Memory B cell (primary cell): Measurements from ENCODE around the gene LMNA.

Source experiments
- ATAC-seq: fragments of 150-1000 bp; cut with Tn5 transposase; 2 replicates; pipeline ENCODE4 v1.10.0; 2021; ENCODE audit warnings: low read depth, mild to moderate bottlenecking, moderate library complexity
- DNase-seq, 2 donors: peaks; one replicate each; pipeline ENCODE4 v3.0.0; 2022; ENCODE audit warnings: low spot score in 2 of 2
- H3K27ac Mint-ChIP-seq: one replicate; pipeline ENCODE4 v1.8.0; 2022; ENCODE audit warnings: mild to moderate bottlenecking, moderate library complexity, mixed read lengths
- H3K27me3 Mint-ChIP-seq: one replicate; pipeline ENCODE4 v1.8.0; 2022; ENCODE audit warnings: mixed read lengths
- H3K36me3 Mint-ChIP-seq: one replicate; pipeline ENCODE4 v1.8.0; 2022; ENCODE audit warnings: mild to moderate bottlenecking, mixed read lengths
- H3K4me1 Mint-ChIP-seq: one replicate; pipeline ENCODE4 v1.8.0; 2022; ENCODE audit warnings: mixed read lengths
- H3K4me3 Mint-ChIP-seq: one replicate; pipeline ENCODE4 v1.8.0; 2022; ENCODE audit warnings: mild to moderate bottlenecking, moderate library complexity, mixed read lengths
- H3K9me3 Mint-ChIP-seq: one replicate; pipeline ENCODE4 v1.8.0; 2022; ENCODE audit warnings: mixed read lengths

The LMNA gene

DNA sequence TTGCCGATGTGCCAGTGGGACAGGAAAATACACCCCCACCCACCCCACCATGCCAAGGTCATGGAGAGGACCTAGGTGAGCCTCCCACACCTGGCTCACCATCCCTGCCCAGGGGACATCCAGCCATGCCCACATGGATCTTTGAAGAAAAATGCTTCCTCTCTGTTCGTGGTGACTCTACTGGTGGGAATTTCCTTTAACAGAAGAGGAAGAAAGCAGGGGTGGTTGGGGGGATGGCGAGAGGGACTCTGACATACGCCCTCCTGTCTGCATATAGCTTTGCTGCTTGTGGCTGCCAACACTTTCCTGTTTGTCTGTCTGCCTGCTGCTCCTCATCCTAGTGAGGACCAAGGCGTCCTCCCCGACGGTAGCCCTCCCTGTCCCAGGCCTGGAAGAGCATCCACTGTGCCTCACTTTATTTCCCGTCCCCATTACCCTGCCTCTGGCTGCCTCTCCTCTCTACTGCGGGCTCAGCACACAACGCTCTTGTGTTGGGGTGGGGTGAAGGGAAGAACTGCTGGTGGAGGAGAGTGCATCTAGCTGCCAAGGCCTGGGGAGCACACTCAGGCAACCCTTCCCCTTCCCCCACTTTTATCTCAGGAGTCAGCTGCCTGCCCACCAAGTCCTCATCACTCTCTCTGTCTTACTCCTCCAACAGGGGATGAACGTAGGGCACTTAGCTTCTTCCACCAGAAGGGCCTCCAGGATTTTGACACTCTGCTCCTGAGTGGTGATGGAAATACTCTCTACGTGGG lies 41.4 kb downstream of the LMNA start:
- Mint-ChIP-seq H3K4me3 (no peak overlapping the region), H3K36me3 (no peaks in the 10 kb centered on the region), H3K27ac (no peak overlapping the region), H3K4me1 (peaks cover 48% of the 10 kb centered on the region), H3K9me3 (no peaks in the 10 kb centered on the region), H3K27me3 (peaks cover 26% of the 10 kb centered on the region)
- DNase-seq: no peak
- ATAC-seq: no peak

GRCh38 chr1:156157506-156157905 lies 43.0 kb downstream of the LMNA start:
- Mint-ChIP-seq H3K4me1 (peaks cover 45% of the 10 kb centered on the region), H3K27ac (no peak overlapping the region), H3K27me3 (peaks cover 28% of the 10 kb centered on the region), H3K9me3 (no peaks in the 10 kb centered on the region), H3K4me3 (no peak overlapping the region), H3K36me3 (no peaks in the 10 kb centered on the region)
- DNase-seq (no peak), ATAC-seq (peak; percentile 30)

DNA sequence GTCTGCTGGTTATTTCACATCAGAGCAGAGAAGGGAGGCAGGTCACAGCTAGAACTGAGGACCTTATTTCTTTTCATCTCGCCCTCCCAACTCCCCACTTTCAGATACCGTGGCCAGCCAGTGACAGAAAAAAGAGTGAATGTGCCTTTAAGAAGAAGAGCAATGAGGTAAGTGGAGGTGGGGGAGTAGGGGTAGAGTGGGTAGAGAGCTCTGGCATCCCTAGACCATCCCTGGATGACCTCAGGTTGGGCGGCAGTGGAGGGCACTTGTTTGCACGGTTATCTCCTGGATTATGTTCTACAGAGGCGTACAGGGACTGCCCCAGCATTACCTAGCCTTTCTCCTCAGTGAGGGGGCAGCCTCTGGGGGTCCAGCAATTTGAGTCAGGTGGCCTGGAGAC lies 43.5 kb downstream of the LMNA start:
- Mint-ChIP-seq H3K4me1 (peaks cover 45% of the 10 kb centered on the region), H3K27me3 (peaks cover 27% of the 10 kb centered on the region), H3K4me3 (no peak overlapping the region), H3K9me3 (no peaks in the 10 kb centered on the region), H3K36me3 (no peaks in the 10 kb centered on the region), H3K27ac (no peak overlapping the region)
- no peak for ATAC-seq
- no peak for DNase-seq

- H3K4me1 Mint-ChIP-seq: peaks cover 33% of the 10 kb centered on the region
- peaks cover 2% of the 10 kb centered on the region for H3K9me3 Mint-ChIP-seq
- DNase-seq: no peak
- no peak overlapping the region for H3K4me3 Mint-ChIP-seq
- H3K27me3 Mint-ChIP-seq: peaks cover 29% of the 10 kb centered on the region
- no peak for ATAC-seq
- H3K27ac Mint-ChIP-seq: no peak overlapping the region
- H3K36me3 Mint-ChIP-seq: no peaks in the 10 kb centered on the region
These were observed 45.7 kb downstream of the LMNA start for GRCh38 chr1:156160000-156160742.

DNA sequence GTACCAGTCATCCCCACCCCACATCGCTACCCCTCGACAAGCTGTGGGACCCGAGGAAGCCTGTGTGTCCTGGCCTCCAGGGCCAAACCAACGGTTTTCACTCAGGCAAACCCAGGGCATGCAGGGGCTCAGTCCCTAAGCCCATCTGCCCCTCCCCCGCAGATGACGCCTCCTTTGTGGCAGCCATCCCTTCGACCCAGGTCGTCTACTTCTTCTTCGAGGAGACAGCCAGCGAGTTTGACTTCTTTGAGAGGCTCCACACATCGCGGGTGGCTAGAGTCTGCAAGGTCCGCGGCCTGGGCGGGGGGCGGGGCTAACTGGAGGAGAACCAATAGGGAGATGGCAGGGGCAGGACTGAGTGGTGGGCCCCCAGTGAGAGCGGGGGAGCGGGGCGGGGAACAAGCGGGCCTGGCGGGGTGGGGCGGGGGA lies 46.2 kb downstream of the LMNA start:
- H3K27me3 Mint-ChIP-seq: peaks cover 29% of the 10 kb centered on the region

GRCh38 chr1:156162430-156163037 lies 48.0 kb downstream of the LMNA start:
- Mint-ChIP-seq H3K4me1 (peaks cover 21% of the 10 kb centered on the region), H3K36me3 (no peaks in the 10 kb centered on the region), H3K4me3 (no peak overlapping the region), H3K27me3 (peaks cover 28% of the 10 kb centered on the region), H3K27ac (no peak overlapping the region), H3K9me3 (peaks cover 2% of the 10 kb centered on the region)
- DNase-seq: no peak
- ATAC-seq: no peak

More for the DNA sequence above, 46.2 kb downstream of the LMNA start:
- ATAC-seq: no peak
- Mint-ChIP-seq H3K27ac (no peak overlapping the region), H3K36me3 (no peaks in the 10 kb centered on the region), H3K4me1 (peaks cover 33% of the 10 kb centered on the region), H3K4me3 (peak overlapping the region; percentile 47), H3K9me3 (peaks cover 2% of the 10 kb centered on the region)
- no peak for DNase-seq

DNA sequence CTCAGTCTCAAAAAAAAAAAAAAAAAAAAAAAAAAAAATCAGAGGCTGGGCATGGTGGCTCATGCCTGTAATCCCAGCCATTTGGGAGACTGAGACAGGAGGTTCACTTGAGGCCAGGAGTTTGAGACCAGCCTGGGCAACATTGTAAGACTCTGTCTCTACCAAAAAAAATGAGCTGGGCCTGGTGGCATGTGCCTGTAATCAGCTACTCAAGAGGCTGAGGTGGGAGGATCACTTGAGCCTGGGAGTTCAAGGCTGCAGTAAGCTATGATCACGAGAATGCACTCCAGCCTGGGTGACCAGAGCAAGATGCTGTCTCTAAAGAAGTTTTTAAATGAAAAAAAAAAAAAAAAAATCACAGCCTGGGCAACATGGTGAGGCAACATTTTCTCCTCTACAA lies 49.2 kb downstream of the LMNA start:
- peaks cover 9% of the 10 kb centered on the region for H3K4me1 Mint-ChIP-seq
- ATAC-seq (no peak), DNase-seq (no peak)
- H3K4me3 Mint-ChIP-seq: no peak overlapping the region
- no peaks in the 10 kb centered on the region for H3K36me3 Mint-ChIP-seq
- H3K27ac Mint-ChIP-seq: no peak overlapping the region
- peaks cover 2% of the 10 kb centered on the region for H3K9me3 Mint-ChIP-seq
- H3K27me3 Mint-ChIP-seq: peaks cover 19% of the 10 kb centered on the region

DNA sequence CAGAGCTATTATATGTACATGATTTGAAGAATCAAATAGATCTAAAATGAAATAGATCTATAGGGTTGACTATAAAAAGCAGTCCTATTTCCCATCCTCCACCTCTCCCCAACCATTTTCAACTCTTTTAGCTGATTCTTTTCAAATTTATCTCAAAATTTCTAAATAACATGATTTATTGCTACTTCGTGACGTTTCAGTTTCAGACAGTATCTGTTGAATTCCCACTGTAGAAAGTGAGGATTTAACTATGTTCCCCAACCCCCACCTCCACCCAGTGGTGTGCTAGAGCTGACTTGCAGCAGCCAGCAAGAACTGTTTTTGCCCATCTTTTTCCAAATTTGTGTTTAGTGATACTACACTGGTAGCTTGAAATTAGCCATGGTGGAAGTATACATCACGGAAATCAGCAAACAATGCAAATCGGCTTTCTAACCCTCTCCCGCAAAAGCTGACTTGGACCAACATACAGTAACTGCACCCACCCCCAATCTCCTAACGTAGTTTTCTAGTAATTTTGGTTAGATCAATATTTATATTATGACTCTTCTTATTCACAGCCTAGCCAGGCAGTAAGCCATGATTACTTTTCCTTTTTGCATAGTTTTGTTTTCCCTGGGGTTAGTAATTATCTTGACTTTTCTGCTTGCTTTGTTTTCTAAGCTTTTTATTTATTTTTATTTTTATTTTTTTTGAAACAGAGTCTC lies 49.8 kb downstream of the LMNA start:
- H3K27ac Mint-ChIP-seq: no peak overlapping the region
- H3K9me3 Mint-ChIP-seq: peaks cover 2% of the 10 kb centered on the region
- DNase-seq: no peak
- H3K36me3 Mint-ChIP-seq: peaks cover 2% of the 10 kb centered on the region
- no peak for ATAC-seq
- peaks cover 17% of the 10 kb centered on the region for H3K27me3 Mint-ChIP-seq
- peaks cover 8% of the 10 kb centered on the region for H3K4me1 Mint-ChIP-seq
- no peak overlapping the region for H3K4me3 Mint-ChIP-seq

- ATAC-seq: peak; percentile 86
- peaks cover 5% of the 10 kb centered on the region for H3K4me1 Mint-ChIP-seq
- H3K4me3 Mint-ChIP-seq: no peak overlapping the region
These were observed 50.6 kb downstream of the LMNA start for GRCh38 chr1:156165083-156165482.

GRCh38 chr1:156167536-156167935 lies 53.0 kb downstream of the LMNA start:
- H3K4me1 Mint-ChIP-seq: peaks cover 2% of the 10 kb centered on the region
- DNase-seq: no peak

More at GRCh38 chr1:156165083-156165482, 50.6 kb downstream of the LMNA start:
- peaks cover 2% of the 10 kb centered on the region for H3K36me3 Mint-ChIP-seq
- H3K9me3 Mint-ChIP-seq: peaks cover 2% of the 10 kb centered on the region
- no peak for DNase-seq
- H3K27me3 Mint-ChIP-seq: peaks cover 13% of the 10 kb centered on the region
- H3K27ac Mint-ChIP-seq: no peak overlapping the region

DNA sequence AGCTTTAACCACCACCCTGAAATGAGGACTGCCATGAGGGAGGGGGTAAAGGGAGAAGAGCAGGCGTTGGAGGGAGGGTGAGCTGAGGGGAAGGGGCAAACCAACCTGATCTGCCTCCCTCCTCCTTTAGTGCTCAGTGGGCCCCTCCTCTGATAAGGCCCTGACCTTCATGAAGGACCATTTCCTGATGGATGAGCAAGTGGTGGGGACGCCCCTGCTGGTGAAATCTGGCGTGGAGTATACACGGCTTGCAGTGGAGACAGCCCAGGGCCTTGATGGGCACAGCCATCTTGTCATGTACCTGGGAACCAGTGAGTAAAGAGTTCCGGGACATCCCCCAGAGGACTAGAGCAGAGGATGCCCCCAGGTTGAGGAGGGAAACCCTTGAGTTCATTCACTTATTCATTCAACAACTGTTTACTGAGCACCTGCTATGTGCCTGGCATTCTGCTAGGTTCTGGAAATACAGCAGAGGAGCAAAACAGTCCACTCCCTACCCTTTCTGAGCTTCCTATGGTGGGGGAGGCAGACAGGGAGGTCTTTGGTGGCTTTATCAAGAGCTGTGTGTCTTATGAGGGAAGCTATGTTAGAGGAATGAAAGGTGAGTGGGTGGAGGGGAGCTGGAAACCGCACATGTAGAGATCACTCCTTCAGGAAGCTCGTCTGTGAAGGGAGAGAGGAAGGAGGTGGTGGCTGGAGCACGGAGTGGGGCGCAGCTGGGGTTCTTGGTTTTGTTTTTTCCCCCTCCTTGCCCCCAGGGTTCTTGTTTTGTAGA lies 58.4 kb downstream of the LMNA start:
- Mint-ChIP-seq H3K27ac (no peak overlapping the region), H3K9me3 (no peaks in the 10 kb centered on the region), H3K4me3 (no peak overlapping the region), H3K27me3 (peaks cover 17% of the 10 kb centered on the region), H3K4me1 (peaks cover 2% of the 10 kb centered on the region), H3K36me3 (peaks cover 2% of the 10 kb centered on the region)
- ATAC-seq (no peak), DNase-seq (no peak)

More at GRCh38 chr1:156167536-156167935, 53.0 kb downstream of the LMNA start:
- ATAC-seq: no peak
- Mint-ChIP-seq H3K27ac (no peak overlapping the region), H3K4me3 (no peak overlapping the region), H3K27me3 (peaks cover 8% of the 10 kb centered on the region), H3K36me3 (peaks cover 2% of the 10 kb centered on the region), H3K9me3 (peaks cover 2% of the 10 kb centered on the region)

- Mint-ChIP-seq H3K27ac (no peak overlapping the region), H3K4me1 (peaks cover 6% of the 10 kb centered on the region), H3K9me3 (no peaks in the 10 kb centered on the region), H3K4me3 (no peak overlapping the region), H3K27me3 (peaks cover 18% of the 10 kb centered on the region), H3K36me3 (no peaks in the 10 kb centered on the region)
- ATAC-seq: no peak
- no peak for DNase-seq
These were observed 62.2 kb downstream of the LMNA start for GRCh38 chr1:156176610-156177210.
